ENCODE results near the gene BCR. TPM values are rescaled to one million over a fixed set of nuclear protein-coding genes. Genes with fewer than 3 reads are reported as not detected.

Gene BCR
- total and polyA plus RNA-seq, 2 of the 8 experiments (the other 6 are each of a cell fraction or from before 2014, with no cell fraction given): 66.7 to 130 TPM

GRCh38 chr22:23270798-23271596, 90.7 kb downstream of the BCR start:
- no peaks in the 10 kb centered on the region for H3K9me3 ChIP-seq (ENCODE audit: insufficient read depth in 2 of 2, low read depth in 1 of 2, low read length in 1 of 2)
- peaks cover 8 to 24% of the 10 kb centered on the region in 2 experiments for H4K20me1 ChIP-seq (replicated peaks in 1 of 2; ENCODE audit: control insufficient read depth in 1 of 2, insufficient read depth in 2 of 2, low read length in 2 of 2)
- no peak overlapping the region for H3K23ac ChIP-seq (ENCODE audit: insufficient read length)
- H3K56ac ChIP-seq (replicated peaks; ENCODE audit: insufficient read length, low read depth, low read length): no peak overlapping the region
- no peak overlapping the region for H4K5ac ChIP-seq (ENCODE audit: insufficient read length, low read depth, low read length)
- CTCF ChIA-PET (ENCODE audit: partially characterized antibody): interaction anchor here (0.8 to 18.6 kb wide), 17 partner anchors 9 to 314 kb away, joined by 3 to 358 read pairs (median 4); partner anchors contain the start of gene BCR
- 88% methylated on average over 12 of the region's 12 CpGs; no CpG with 5 or more reads in 1 of the 2 experiments for WGBS, 2 experiments (ENCODE audit: extremely low coverage in 1 of 2, insufficient coverage in 1 of 2, insufficient read length in 1 of 2, insufficient replicate concordance in 2 of 2, low coverage in 1 of 2, low lambda C conversion rate in 2 of 2, missing lambda C conversion rate in 1 of 2)
- H3K79me1 ChIP-seq (ENCODE audit: low read depth, low read length): no peaks in the 10 kb centered on the region
- H3K27me3 ChIP-seq (replicated peaks in 1 of 4; ENCODE audit: control insufficient read depth in 3 of 4, extremely low read depth in 1 of 4, insufficient read depth in 3 of 4, low read length in 3 of 4): no peaks in the 10 kb centered on the region
- POLR2A ChIA-PET (ENCODE audit: partially characterized antibody): interaction anchor here (1.1 to 3.4 kb wide), 3 partner anchors 15 to 90 kb away, joined by 3 to 16 read pairs (median 12); partner anchors contain the start of gene BCR
- no peak for TF ChIP-seq CBX5 (IDR thresholded peaks at IDR 0.05; ENCODE audit: low read depth, low read length)
- TF ChIP-seq BACH1 (IDR thresholded peaks at IDR 0.05; ENCODE audit: low read length): no peak
- peak; percentile 20; the same call in 1 of the 2 replicates for TF ChIP-seq POLR2AphosphoS5 (IDR thresholded peaks at IDR 0.05; ENCODE audit: low read depth, low read length)
- H4K8ac ChIP-seq (ENCODE audit: extremely low read depth, insufficient read depth, low read length): no peak overlapping the region
- H3K4me3 ChIP-seq (ENCODE audit: extremely low read depth in 1 of 4, insufficient read depth in 2 of 4, low read depth in 3 of 4, low read length in 4 of 4): no peak overlapping the region
- H3K79me2 ChIP-seq (ENCODE audit: control insufficient read depth in 1 of 2, insufficient read depth in 2 of 2, low read length in 2 of 2): no peaks in the 10 kb centered on the region
- FAIRE-seq (no peak), DNase-seq (ENCODE audit: low read depth in 1 of 2, low spot score in 2 of 2) (no peak)
- H4K91ac ChIP-seq (replicated peaks; ENCODE audit: insufficient read length, low read length): no peak overlapping the region
- H2AFZ ChIP-seq (ENCODE audit: low read length): no peak overlapping the region
- H3K23me2 ChIP-seq (ENCODE audit: low read depth, low read length): no peaks in the 10 kb centered on the region
- peaks cover 0 to 29% (median 20%) of the 10 kb centered on the region in 4 experiments; a peak in 6 of 7 replicates for H3K4me1 ChIP-seq (replicated peaks in 1 of 4; ENCODE audit: control insufficient read depth in 3 of 4, insufficient read depth in 4 of 4, low read length in 3 of 4)
- H3K18ac ChIP-seq (ENCODE audit: extremely low read depth, low read length): no peak overlapping the region
- no peak overlapping the region for H2BK12ac ChIP-seq (ENCODE audit: low read depth, low read length)
- no peak overlapping the region for H3K9ac ChIP-seq (replicated peaks in 1 of 4; ENCODE audit: extremely low read depth in 1 of 4, low read depth in 3 of 4, low read length in 3 of 4)
- peaks cover 14 to 38% (median 34%) of the 10 kb centered on the region in 4 experiments; a peak in 7 of 8 replicates for H3K36me3 ChIP-seq (ENCODE audit: control insufficient read depth in 2 of 4, insufficient read depth in 4 of 4, low read length in 3 of 4)
- H2BK20ac ChIP-seq (ENCODE audit: low read length): no peak overlapping the region
- no peak overlapping the region for H3K27ac ChIP-seq (ENCODE audit: low read depth, low read length)
- H3K4me2 ChIP-seq (ENCODE audit: insufficient read depth in 1 of 2, low read depth in 2 of 2, low read length in 2 of 2): no peak overlapping the region
- H2BK15ac ChIP-seq (ENCODE audit: low read length): no peak overlapping the region
- no peak overlapping the region for H2BK120ac ChIP-seq (replicated peaks; ENCODE audit: low read depth, low read length)
- no peak overlapping the region for H3K14ac ChIP-seq (ENCODE audit: insufficient read length)
- H2BK5ac ChIP-seq (ENCODE audit: low read depth, low read length): 0 out of 2 replicates have a peak overlapping the region, but pooled peaks have one; percentile 6
- no peak overlapping the region for H2AK5ac ChIP-seq (ENCODE audit: low read depth, low read length)
- H3K4ac ChIP-seq (replicated peaks; ENCODE audit: insufficient read length, low read depth, low read length): no peak overlapping the region

Data from H1 (cell line).